HepG2 (cell line): ENCODE measurements around the gene RBM23. TPM values are rescaled to one million over a fixed set of nuclear protein-coding genes. Genes with fewer than 3 reads are reported as not detected.

ENCODE experiments used
- NR1H2 ChIP-seq: sonication (generic); formaldehyde crosslinking; IDR thresholded peaks from 2 replicates; pipeline ENCODE4 v1.8.1; 2022; ENCODE audit warnings: low read depth, missing genetic modification reagents, borderline replicate concordance
- RFX3 ChIP-seq: IDR thresholded peaks from 2 replicates; pipeline ENCODE4 v1.6.1; 2016; ENCODE audit warnings: missing biosample characterization, missing genetic modification reagents
- SOX6 ChIP-seq, 2 experiments: fragments of 450-650 bp in 1 of 2; sonication (generic) in 1 of 2; formaldehyde crosslinking in 1 of 2; IDR thresholded peaks; 2 replicates each; pipeline versions ENCODE4 v1.4.0 to v1.6.1; 2017 to 2020; ENCODE audit warnings: antibody characterized with exemption in 1 of 2, mild to moderate bottlenecking in 1 of 2, missing genetic modification reagents in 1 of 2
- ZNF296 ChIP-seq: sonication (generic); formaldehyde crosslinking; conservative IDR thresholded peaks from 2 replicates; pipeline ENCODE4 v1.5.0; 2020; ENCODE audit warnings: mild to moderate bottlenecking, missing genetic modification reagents
- ZNF326 ChIP-seq: sonication (generic); formaldehyde crosslinking; IDR thresholded peaks from 2 replicates; pipeline ENCODE4 v1.4.0; 2020; ENCODE audit warnings: missing genetic modification reagents, borderline replicate concordance
- ZNF768 ChIP-seq: sonication (generic); formaldehyde crosslinking; IDR thresholded peaks from 2 replicates; pipeline ENCODE4 v1.4.0; 2020; ENCODE audit warnings: missing genetic modification reagents
- ZNF83 ChIP-seq: sonication (generic); formaldehyde crosslinking; IDR thresholded peaks from 2 replicates; pipeline ENCODE4 v1.4.0; 2020; ENCODE audit warnings: missing genetic modification reagents, mild to moderate bottlenecking, borderline replicate concordance
- polyA plus RNA-seq, 8 experiments: library from polyadenylated mRNA; depleted of rRNA in 3 of 8; stranded (reverse) in 7 of 8; unstranded in 1 of 8; fragments of >200 nt; fragmentation: Illumina TruSeq in 4 of 8; extraction: Trizol in 4 of 8; gene quantifications; 2 replicates each; pipeline versions ENCODE4 v1.2.1 to v1.2.3, GENCODE V29; 2011 to 2016; ENCODE audit warnings: low read depth in 4 of 8, missing spikeins in 1 of 8, mixed read lengths in 1 of 8; ENCODE audit not compliant: insufficient read depth in 1 of 8
- total RNA-seq, 5 experiments: library from RNA; depleted of rRNA; stranded (reverse); fragments of >200 nt; fragmentation: Illumina TruSeq; extraction: Trizol; gene quantifications; 2 replicates each; pipeline ENCODE4 v1.2.3, GENCODE V29; 2016; ENCODE audit warnings: low read depth in 1 of 5
- TF ChIP-seq, protein P1 (sequence below): IDR thresholded peaks from 2 replicates; pipeline ENCODE4 v1.6.1; 2018; ENCODE audit warnings: missing genetic modification reagents
- TF ChIP-seq, protein P2 (sequence below): sonication (generic); formaldehyde crosslinking; IDR thresholded peaks from 2 replicates; pipeline ENCODE4 v1.4.0; 2020; ENCODE audit warnings: missing genetic modification reagents
- TF ChIP-seq, protein P3 (sequence below): sonication (generic); formaldehyde crosslinking; IDR thresholded peaks from 2 replicates; pipeline ENCODE4 v1.4.0; 2020; ENCODE audit warnings: missing genetic modification reagents
- TF ChIP-seq, protein P4 (sequence below): sonication (generic); formaldehyde crosslinking; IDR thresholded peaks from one replicate; pipeline ENCODE4 v1.5.1; 2020; ENCODE audit warnings: mild to moderate bottlenecking, missing genetic modification reagents; ENCODE audit errors: not compliant biosample characterization

Gene RBM23
- total and polyA plus RNA-seq, 2 of the 13 experiments (the other 11 are each of a cell fraction or from before 2014, with no cell fraction given) = 1.5 to 2.1 TPM

DNA sequence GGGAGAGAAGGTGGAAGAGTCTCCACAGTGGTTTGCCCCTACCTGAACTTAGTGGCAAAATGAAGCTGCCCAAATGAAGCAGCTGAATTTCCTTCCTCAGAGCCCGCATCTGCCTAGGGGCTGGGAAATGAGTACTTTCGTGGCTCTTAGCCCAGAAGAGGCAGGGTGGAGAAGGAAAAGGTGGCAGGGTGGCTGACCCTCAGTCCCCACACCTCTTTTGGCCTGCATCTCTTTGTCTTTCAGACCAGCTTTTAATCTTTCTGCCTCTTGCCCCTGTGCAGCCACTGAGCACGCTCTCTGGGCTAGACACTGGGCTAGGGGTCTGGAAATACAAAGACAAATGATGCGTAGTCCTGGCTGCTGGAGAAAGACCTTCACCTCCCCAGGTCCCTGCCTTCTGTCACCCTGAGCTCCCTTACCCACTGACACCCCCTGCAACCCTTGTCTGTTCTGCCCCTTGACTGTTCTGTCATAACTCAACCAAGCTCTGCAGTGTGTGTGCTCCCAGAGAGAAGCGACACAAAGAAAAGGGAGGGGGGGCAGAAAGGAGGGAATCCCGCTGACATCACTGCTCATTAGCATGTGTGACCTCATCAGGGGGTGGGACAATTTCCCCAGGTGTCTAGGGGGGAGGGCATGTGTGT is 36.3 kb downstream of the RBM23 start (continued):
- TF ChIP-seq, protein P1, sequence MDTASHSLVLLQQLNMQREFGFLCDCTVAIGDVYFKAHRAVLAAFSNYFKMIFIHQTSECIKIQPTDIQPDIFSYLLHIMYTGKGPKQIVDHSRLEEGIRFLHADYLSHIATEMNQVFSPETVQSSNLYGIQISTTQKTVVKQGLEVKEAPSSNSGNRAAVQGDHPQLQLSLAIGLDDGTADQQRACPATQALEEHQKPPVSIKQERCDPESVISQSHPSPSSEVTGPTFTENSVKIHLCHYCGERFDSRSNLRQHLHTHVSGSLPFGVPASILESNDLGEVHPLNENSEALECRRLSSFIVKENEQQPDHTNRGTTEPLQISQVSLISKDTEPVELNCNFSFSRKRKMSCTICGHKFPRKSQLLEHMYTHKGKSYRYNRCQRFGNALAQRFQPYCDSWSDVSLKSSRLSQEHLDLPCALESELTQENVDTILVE (CRISPR knock-in tag) = no peak
- TF ChIP-seq, protein P2, sequence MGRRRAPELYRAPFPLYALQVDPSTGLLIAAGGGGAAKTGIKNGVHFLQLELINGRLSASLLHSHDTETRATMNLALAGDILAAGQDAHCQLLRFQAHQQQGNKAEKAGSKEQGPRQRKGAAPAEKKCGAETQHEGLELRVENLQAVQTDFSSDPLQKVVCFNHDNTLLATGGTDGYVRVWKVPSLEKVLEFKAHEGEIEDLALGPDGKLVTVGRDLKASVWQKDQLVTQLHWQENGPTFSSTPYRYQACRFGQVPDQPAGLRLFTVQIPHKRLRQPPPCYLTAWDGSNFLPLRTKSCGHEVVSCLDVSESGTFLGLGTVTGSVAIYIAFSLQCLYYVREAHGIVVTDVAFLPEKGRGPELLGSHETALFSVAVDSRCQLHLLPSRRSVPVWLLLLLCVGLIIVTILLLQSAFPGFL = no peak
- TF ChIP-seq, protein P3, sequence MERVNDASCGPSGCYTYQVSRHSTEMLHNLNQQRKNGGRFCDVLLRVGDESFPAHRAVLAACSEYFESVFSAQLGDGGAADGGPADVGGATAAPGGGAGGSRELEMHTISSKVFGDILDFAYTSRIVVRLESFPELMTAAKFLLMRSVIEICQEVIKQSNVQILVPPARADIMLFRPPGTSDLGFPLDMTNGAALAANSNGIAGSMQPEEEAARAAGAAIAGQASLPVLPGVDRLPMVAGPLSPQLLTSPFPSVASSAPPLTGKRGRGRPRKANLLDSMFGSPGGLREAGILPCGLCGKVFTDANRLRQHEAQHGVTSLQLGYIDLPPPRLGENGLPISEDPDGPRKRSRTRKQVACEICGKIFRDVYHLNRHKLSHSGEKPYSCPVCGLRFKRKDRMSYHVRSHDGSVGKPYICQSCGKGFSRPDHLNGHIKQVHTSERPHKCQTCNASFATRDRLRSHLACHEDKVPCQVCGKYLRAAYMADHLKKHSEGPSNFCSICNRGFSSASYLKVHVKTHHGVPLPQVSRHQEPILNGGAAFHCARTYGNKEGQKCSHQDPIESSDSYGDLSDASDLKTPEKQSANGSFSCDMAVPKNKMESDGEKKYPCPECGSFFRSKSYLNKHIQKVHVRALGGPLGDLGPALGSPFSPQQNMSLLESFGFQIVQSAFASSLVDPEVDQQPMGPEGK (CRISPR knock-in tag) = no peak
- TF ChIP-seq NR1H2 (CRISPR knock-in tag) (no peak), ZNF326 (CRISPR knock-in tag) (no peak), RFX3 (no peak), SOX6 (IDR thresholded peaks at IDR 0.05) (no peak), SOX6 (CRISPR knock-in tag; IDR thresholded peaks at IDR 0.05) (no peak), ZNF83 (CRISPR knock-in tag) (no peak), ZNF296 (no peak), ZNF768 (CRISPR knock-in tag) (no peak)
- TF ChIP-seq, protein P4, sequence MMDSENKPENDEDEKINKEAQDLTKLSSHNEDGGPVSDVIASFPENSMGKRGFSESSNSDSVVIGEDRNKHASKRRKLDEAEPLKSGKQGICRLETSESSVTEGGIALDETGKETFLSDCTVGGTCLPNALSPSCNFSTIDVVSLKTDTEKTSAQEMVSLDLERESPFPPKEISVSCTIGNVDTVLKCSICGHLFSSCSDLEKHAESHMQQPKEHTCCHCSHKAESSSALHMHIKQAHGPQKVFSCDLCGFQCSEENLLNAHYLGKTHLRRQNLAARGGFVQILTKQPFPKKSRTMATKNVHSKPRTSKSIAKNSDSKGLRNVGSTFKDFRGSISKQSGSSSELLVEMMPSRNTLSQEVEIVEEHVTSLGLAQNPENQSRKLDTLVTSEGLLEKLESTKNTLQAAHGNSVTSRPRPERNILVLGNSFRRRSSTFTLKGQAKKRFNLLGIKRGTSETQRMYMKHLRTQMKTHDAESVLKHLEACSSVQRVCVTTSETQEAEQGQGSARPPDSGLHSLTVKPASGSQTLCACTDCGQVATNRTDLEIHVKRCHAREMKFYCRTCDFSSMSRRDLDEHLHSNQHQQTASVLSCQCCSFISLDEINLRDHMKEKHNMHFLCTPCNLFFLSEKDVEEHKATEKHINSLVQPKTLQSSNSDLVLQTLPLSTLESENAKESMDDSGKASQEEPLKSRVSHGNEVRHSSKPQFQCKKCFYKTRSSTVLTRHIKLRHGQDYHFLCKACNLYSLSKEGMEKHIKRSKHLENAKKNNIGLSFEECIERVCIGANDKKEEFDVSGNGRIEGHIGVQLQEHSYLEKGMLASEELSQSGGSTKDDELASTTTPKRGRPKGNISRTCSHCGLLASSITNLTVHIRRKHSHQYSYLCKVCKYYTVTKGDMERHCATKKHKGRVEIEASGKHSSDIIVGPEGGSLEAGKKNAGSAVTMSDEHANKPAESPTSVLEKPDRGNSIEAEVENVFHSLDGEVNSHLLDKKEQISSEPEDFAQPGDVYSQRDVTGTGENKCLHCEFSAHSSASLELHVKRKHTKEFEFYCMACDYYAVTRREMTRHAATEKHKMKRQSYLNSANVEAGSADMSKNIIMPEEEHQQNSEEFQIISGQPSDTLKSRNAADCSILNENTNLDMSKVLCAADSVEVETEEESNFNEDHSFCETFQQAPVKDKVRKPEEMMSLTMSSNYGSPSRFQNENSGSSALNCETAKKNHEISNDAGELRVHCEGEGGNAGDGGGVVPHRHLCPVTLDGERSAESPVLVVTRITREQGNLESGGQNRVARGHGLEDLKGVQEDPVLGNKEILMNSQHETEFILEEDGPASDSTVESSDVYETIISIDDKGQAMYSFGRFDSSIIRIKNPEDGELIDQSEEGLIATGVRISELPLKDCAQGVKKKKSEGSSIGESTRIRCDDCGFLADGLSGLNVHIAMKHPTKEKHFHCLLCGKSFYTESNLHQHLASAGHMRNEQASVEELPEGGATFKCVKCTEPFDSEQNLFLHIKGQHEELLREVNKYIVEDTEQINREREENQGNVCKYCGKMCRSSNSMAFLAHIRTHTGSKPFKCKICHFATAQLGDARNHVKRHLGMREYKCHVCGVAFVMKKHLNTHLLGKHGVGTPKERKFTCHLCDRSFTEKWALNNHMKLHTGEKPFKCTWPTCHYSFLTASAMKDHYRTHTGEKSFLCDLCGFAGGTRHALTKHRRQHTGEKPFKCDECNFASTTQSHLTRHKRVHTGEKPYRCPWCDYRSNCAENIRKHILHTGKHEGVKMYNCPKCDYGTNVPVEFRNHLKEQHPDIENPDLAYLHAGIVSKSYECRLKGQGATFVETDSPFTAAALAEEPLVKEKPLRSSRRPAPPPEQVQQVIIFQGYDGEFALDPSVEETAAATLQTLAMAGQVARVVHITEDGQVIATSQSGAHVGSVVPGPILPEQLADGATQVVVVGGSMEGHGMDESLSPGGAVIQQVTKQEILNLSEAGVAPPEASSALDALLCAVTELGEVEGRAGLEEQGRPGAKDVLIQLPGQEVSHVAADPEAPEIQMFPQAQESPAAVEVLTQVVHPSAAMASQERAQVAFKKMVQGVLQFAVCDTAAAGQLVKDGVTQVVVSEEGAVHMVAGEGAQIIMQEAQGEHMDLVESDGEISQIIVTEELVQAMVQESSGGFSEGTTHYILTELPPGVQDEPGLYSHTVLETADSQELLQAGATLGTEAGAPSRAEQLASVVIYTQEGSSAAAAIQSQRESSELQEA = no peak
